Stimulated activated CD8-positive, alpha-beta memory T cell treated with anti-CD3 and anti-CD28 coated beads, Interleukin-12 subunit alpha, Interleukin-12 subunit beta, amount 100 ng/mL, for 24 hours (primary cell): ENCODE measurements around the gene FXN.
"Not testable (repeated sequence)": the region's sequence is repeated elsewhere in the genome, so short reads cannot be mapped to it uniquely, and the experiment has no call there.

Experiments used
- DNase-seq: peaks from one replicate; pipeline ENCODE4 v3.0.0-alpha.2; 2020; ENCODE audit errors: extremely low read depth

Gene FXN

DNA sequence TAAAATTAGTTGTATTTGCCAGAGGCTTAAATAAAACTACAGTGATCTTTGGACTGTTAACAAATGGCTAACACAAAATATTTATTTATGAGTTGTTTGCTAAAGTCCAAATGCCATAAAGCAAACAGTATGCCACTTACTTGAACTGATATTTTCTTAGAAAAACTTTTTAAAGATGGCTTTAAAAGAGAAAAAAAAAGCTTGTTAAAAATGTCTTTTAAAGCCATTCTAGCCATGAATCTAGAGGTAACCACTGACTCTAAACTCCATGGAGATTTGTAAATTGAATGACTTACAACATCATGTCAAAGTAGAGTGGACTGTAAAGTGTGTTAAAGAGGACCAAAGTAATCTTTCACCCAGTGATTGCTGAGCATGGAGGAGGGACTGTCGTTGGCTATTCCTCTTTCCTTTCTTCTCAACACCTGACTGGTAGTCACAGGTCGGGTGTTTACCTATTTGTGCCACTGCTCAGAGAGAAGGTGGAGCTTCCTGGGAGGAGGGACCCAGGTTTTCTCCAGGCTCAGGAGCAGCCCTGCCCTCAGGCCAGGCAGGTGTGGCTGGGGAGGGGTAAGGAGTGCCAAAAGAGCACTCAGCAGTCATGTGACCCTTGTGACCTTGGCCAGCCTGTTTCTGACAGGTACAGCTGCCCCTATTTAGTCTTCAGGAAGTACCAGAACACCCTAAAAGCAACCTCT, 69.4 kb downstream of the FXN start:
- DNase-seq: no peak

DNA sequence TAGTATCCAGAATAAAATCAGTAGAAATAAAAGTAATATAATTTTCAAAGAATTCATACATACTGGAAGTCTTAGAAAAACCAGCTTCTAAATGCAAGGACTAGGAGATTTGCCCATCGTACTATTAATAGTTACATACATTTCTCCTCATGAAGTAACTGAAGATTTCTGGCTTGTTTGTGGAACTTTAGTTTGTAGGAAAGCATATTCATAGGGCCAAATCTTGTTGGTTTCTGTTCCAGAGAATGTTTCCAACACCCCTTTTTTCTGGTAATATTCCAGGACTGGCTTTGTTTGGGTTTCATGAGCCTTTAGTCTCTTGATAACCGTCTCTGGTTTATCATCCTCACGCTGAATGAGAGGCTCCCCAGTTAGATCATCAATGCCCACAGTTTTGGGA, 72.2 kb downstream of the FXN start:
- no peak for DNase-seq

DNA sequence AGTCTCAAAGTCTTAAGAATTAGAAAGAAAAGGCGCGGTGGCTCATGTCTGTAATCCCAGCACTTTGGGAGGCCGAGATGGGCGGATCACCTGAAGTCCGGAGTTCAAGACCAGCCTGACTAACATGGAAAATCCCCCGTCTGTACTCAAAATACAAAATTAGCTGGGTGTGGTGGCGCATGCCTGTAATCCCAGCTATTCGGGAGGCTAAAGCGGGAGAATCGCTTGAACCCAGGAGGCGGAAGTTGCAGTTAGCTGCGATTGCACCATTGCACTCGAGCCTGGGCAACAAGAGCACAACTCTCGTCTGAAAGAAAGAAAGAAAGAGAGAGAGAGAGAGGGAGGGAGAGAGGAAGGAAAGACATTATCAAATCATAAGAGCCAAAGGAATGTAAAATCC, 73.2 kb downstream of the FXN start:
- not testable (repeated sequence) for DNase-seq

DNA sequence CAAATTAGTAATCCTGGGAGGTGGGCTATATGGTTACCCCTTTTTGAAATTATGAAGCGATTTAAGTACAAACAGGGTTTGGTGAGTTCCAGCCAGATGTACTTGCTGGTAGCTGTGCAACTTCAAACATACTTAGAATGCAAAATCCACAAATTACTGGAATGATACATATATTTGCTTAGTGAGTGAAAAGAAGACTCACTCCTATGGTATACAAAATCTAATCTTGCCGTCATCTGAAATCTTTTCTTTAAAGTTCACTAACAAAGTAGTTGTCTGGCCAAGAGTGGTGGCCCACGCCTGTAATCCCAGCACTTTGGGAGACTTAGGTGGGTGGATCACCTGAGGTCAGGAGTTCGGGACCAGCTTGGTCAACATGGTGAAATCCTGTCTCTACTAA, 73.6 kb downstream of the FXN start:
- no peak for DNase-seq

DNA sequence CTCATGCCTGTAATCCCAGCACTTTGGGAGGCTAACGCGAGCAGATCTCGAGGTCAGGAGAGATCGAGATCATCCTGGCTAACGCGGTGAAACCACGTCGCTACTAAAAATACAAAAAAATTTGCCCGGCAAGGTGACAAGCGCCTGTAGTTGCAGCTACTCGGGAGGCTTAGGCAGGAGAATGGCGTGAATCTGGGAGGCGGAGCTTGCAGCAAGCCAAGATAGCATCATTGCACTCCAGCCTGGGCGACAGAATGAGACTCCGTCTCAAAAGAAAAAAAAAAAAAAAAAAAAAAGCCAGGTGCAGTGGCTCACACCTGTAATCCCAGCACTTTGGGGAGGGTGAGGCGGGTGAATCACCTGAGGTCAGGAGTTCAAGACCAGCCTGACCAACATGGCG, 77.1 kb downstream of the FXN start:
- not testable (repeated sequence) for DNase-seq

DNA sequence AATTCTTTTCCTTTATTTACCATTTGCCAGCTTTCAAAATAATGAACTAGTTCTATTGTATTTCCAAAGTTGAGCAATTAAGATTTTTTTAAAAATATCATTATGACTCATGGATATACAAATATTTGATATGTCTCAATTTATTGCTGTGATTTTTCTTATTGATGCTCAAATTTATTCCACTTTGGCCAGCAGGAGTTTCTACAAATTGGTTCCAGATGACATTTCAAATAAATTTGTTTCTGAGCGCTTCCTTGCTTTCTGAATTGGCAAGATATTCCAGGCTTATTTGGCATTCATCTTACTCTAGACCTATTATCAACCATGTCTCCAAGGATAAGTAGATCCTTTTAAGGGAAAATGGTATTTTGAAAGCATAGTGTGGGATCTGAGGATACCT, 80.1 kb downstream of the FXN start:
- DNase-seq: no peak

DNA sequence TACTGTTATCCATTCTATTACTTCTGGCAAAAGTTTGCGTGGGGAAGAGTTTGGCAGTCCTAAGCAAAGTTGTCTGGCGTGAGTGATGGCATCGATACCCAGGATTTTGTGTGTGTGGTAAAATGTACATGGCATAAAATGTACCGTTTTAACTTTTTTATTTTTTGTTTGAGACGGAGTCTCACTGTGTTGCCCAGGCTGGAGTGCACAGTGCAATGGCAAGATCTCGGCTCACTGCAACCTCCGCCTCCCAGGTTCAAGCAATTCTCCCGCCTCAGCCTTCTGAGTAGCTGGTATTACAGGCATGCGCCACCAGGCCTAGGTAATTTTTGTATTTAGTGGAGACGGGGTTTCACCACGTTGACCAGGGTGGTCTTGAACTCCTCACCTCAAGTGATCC, 83.1 kb downstream of the FXN start:
- no peak for DNase-seq

DNA sequence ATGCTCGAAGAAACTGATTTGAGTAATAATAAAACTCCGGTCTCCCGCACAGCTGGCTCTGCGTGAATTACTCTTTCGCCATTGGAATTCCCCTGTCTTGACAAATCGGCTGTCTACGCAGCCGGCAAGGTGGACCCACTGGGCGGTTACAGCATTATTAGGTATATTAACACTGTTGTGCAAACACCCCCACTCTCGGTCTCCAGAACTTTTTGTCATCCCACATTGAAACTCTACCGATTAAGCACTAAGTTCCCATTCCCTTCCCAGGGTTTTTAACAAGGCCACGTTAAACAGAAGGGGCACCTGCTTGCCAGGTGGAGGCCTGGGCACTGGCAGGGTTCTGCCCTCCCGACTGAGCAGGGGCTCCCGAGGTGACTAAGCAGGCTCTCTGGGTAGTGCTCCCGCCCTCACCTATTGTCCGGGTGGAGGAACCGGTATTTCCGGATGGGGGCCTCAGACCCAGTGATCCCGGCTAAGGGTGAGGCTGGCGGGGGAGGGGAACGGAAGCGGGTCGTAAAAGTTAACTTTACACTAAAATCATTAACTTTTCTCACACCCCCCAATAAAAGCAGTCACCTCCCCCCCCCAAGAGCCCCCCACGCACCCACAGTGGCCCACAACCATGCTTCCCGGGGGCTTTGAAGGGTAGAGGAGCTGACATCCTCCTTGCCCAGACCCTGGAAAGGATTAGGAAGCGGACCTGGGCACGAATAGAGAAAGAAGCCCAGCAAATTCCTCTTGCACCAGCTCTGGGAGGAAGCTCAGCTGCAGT, 85.0 kb downstream of the FXN start:
- DNase-seq: no peak

DNA sequence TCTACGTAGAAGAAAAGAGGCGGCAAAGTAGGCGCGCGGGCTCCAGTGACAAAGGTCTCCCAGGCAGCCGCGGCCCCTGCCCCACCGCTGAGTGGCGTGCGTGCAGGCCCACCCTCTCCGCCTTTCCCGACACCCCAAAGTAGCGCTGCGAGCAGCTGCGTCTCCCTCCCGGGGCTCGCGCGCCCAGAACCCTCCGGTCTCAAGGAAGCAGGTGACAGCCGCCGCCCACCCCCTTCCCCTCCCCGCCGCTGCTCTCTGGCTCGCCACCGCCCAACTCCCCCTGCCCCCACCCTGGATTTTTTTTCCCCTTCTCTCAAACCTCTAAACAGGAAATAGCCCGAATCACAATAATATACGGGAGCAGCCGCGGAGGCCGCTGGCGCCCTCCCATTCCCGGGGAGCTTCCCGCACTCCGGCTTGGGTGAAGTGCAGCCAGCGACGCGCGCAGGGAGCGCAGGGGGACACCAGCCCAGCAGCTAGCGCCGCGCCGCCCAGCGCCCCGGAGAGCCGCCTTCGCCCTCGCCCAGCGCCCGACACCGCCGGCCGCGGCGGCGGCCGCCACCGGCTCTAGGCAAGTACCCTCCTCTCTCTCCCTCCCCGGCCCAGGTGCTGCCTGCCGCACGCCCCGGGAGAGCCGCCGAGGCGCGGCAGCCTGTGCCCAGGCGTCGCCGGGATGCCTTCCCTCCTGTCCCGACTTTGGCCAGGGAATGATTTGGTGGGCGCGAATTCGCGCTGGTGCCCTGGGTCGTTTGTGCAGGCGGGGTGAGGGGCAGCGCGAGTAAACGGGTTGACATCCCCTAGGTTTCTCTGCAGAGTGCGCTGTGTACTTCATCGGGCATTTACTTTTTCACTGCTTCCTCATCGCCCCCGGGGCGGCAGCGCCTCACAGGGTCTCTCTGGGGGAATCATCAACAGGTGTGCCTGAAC, 85.9 kb downstream of the FXN start:
- DNase-seq: no peak

DNA sequence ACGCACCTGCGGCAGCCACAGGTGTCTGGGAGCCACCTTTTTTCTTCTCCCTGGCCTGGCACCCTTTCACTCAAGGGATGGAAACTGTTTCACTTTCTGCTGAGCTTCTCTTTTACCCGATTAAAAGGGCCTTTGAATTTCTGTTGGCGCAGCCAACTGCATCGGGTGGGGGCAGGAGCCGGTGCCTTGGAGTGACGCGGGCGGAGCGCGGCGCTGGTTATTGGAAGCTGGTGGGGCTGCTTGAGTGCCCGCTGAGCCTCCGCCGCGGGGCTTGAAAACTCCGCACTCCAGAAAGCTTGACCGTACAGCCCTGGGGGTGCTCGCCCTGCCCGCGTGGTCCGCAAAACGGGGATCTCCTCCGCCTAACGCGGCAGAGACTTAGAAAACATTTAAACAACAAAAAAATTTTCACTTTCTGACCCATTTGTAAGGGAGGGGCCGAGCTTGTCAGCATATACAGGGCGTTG, 86.6 kb downstream of the FXN start:
- DNase-seq: no peak

DNA sequence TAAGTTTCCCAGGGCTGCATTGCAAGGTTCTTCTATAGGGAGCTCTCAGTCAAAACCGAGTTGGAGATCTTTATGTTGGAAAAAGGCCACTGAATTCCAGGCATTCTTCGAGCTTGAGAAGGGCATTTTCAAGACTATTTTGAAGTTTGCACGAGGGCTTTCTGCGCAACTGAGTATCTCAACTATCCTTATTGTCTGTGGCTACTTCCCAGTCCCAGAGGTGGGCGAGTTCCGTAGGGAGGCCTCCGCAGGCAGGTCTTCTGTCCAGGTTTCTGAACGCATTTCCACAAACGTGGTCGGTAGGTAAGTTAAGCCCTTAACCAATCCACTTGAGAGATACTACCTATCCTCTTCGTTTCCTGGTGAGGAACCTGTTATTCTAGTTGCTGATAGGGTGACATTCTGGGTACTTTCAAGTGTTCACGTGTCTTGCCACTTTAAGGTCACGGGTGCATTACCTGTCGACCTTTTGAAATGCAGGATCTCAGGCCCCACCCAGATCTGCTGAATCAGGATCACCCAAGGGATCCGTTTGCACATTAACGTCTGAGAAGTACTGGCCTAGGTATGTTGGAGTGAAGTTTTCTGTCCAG, 87.1 kb downstream of the FXN start:
- DNase-seq: no peak

DNA sequence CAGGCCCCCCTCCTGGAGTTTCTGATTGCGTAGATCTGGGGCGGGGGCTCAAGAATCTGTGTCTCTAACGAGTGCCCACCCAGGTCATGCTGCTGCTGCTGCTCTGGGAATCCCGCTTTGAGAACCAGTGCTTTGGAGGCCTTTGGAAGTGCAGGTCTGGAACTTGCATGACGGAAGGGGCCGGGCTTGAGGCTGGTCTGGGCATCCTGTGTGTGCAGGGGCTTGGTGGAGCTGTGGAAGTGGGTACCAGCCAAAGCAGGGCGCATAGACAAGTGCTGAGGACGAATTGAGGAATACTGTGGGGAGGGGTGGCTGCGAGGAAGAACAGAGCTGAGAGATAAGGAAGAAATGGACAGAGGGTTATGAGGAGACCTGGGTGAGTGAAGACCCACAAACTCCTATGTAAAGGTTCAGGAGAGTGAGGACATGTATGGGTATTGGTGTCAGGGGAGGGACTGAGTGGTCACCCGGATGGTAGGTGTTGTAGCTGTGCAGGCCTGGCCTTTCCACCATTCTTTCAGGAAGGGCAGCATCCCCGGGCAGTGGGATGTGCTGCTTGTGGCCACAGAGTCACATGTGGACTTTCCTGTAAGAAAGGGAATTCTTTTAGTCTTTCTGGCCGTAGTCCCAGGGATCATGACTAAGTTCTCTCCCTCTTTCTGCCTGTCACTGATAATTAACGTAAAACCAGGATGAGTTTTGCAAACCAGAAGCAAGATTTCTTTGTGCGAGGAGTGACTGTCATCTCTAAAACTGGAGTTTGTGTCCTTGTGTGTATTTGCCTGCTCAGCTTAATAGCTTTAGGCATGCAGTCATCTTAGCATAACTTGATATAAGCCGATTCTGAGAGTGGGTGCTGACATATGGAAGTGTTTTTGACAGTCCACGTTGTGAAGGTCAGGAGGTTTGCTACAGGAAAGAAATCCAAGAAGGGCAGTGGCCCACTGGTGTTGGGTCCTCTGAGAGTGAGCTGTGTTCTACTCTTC, 95.2 kb downstream of the FXN start:
- no peak for DNase-seq

DNA sequence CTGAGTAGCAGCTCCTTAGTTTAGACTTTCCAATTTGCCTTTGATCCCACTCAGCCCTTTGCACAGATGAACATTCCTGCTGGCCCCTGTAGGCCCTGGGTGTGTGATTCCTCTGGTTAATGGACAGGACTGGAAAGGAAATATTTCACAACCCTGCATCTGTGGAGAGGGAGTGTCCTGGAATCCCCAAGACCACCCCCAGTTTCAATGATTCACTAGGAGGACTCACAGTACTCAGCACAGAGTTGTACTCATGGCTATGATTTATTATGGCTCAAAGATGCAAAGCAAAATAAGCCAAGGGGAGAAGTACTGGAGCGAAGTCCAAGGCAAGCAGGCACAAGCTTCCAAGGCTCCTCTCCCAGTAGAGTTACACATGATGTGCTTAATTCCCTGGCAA, 96.1 kb downstream of the FXN start:
- DNase-seq: no peak

DNA sequence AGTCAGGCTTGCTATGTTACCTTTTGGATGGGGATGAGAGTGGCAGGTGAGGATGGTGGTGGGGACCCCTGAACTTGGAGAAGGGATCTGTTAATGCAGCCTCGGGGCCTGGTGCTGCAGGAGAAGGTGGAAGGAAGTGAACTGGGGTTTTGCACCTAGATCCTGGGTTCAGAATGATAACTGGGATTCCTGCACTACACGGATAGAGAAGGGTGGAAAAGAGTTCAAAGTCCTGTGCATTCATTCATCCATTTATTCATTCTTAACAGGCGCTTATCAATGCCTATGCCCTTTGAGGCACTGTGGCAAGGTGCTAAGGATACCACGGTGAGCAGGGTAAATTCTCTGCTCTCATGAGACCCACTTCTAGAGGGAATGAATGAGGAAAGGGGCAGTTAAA, 96.8 kb downstream of the FXN start:
- DNase-seq: no peak

DNA sequence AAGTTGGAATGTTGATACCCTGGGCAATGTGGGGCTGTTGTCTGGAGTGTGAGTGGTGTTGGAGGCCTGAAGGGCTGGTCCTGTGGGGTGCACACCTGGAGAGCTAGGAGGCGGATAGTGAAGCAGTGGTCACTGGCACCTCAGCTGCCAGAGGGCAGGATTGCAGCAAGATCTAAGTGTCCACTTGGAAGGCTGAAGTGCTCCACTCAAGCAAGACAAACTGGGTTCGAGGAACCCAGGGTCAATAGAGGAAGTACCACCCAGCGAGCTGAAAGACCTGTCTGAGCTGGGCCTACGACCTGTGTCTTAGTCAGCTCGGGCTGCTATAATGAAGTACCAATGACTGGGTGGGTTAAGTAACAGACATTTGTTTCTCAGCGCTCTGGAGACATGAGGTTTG, 98.9 kb downstream of the FXN start:
- no peak for DNase-seq

DNA sequence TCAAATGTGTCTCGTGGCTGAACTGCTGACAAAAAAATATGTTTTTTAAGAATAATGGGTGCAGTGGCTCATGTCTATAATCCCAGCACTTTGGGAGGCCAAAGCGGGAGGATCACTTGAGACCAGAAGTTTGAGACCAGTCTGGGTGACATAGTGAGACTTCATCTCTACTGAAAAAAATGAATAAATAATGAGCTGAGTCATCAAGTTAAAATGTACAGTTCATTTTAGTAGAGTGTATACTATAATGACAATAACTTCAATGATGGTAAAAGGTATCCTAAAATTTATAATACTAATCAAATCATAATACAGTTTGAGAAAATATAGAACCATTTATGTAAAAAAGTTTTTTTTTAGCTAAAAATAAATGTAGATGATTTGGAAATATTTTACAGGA, 100.6 kb downstream of the FXN start:
- no peak for DNase-seq

DNA sequence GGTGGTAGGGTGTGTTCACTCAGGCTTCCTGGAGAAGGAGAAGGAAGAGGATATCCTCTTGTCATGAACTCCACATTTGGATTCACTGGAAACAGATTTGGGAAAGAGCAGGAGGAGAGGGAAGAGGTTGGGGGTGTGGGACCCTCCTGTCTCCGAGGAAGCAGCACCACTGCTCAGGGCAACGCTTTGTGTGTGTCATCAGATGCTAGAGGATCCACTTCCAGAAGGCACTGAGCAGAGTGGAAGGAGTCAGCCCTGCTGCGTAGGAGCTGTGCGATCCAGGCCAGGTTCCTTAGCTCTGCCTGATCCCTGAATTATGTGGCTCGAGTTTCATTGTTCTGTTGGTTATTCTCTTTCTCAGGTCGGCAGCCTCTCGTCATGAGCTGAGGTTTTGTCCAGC, 101.2 kb downstream of the FXN start:
- DNase-seq: no peak

DNA sequence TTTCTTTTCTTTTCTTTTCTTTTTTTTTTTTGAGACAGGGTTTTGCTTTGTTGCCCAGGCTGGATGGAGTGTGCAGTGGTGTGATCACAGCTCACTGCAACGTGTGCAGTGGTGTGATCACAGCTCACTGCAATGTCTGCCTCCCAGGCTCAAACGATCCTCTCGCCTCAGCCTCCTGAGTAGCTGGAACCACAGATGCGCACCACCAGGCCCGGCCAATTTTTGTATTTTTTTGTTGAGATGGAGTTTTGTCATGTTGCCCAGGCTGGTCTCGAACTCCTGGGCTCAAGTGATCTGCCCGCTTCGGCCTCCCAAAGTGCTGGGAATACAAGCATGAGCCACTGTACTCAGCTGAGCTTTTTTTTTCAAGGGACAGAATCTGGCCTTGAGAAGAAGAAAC, 101.8 kb downstream of the FXN start:
- no peak for DNase-seq

DNA sequence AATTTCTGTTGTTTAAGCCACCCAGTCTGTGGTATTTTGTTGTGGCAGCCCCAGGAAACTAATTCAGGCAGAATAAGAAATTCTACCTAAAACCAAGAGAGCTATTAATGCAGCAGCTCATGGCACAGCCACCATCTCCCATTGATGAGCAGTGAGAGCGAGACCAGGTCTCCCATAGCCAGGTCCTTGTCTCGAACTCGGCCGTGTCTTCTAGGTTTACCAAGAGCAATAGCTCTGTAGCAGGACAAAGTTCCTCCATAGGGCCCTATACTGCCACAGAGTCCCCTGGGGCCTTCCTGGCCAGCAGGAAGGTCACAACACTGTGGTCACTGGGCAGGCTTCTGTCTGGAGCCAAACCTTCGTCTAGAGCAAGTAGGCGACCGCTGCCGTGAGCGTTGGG, 104.0 kb downstream of the FXN start:
- DNase-seq: no peak

DNA sequence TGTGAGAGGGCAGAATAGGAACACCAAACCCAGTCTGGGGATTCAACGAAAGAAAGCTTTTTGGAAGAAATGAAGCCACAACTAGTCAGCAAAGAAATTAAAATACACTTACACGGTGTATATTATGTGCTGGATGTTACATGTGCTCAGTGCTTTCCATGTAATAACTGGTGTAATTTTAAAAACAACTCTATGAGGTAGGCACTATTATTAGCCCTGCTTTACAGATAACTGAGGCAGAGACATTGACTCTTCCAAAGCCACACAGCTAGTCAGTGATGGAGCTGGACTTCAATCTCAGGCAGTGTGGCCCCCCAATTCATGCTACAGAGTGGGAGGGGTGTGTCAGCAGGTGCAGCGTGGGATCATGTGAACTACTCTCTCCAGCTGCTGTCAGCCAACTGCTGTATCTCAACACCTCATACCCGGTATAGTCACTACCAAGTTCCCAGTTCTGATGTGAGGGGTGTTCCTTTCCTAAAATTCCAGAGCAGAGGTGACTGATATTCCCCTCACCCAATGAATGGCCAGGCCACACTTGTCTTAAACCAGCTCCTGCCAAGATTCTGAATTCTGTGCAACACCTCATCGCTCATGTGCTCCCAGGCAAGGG, 104.7 kb downstream of the FXN start:
- no peak for DNase-seq
